ENCODE measurements around the gene MACROH2A1. TPM values are rescaled to one million over a fixed set of nuclear protein-coding genes. Genes with fewer than 3 reads are reported as not detected.

MACROH2A1 gene
- total RNA-seq, 1 donor from 2014 or later: 103 TPM

GRCh38 chr5:135322744-135323143 lies 76.3 kb downstream of the MACROH2A1 start:
- Histone ChIP-seq H3K27me3 (ENCODE audit: low read depth) (no peaks in the 10 kb centered on the region), H3K36me3 (no peaks in the 10 kb centered on the region), H3K9me3 (replicated peaks) (no peaks in the 10 kb centered on the region), H3K4me1 (no peaks in the 10 kb centered on the region), H3K4me3 (no peak overlapping the region), H3K27ac (replicated peaks) (no peak overlapping the region)
- intact Hi-C loops (cut with micrococcal nuclease): no loop called here
- no peak for DNase-seq
- TF ChIP-seq, protein P1, sequence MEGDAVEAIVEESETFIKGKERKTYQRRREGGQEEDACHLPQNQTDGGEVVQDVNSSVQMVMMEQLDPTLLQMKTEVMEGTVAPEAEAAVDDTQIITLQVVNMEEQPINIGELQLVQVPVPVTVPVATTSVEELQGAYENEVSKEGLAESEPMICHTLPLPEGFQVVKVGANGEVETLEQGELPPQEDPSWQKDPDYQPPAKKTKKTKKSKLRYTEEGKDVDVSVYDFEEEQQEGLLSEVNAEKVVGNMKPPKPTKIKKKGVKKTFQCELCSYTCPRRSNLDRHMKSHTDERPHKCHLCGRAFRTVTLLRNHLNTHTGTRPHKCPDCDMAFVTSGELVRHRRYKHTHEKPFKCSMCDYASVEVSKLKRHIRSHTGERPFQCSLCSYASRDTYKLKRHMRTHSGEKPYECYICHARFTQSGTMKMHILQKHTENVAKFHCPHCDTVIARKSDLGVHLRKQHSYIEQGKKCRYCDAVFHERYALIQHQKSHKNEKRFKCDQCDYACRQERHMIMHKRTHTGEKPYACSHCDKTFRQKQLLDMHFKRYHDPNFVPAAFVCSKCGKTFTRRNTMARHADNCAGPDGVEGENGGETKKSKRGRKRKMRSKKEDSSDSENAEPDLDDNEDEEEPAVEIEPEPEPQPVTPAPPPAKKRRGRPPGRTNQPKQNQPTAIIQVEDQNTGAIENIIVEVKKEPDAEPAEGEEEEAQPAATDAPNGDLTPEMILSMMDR (IDR thresholded peaks at IDR 0.05; ENCODE audit: borderline replicate concordance): no peak

GRCh38 chr5:135322271-135322670 lies 76.8 kb downstream of the MACROH2A1 start:
- H3K27me3 ChIP-seq (ENCODE audit: low read depth): no peaks in the 10 kb centered on the region
- H3K9me3 ChIP-seq (replicated peaks): no peaks in the 10 kb centered on the region
- intact Hi-C loops (cut with micrococcal nuclease): no loop called here
- no peaks in the 10 kb centered on the region for H3K4me1 ChIP-seq
- TF ChIP-seq, protein P1 (IDR thresholded peaks at IDR 0.05; ENCODE audit: borderline replicate concordance): no peak
- no peaks in the 10 kb centered on the region for H3K36me3 ChIP-seq
- no peak overlapping the region for H3K27ac ChIP-seq (replicated peaks)
- DNase-seq: no peak
- H3K4me3 ChIP-seq: no peak overlapping the region

GRCh38 chr5:135320718-135321484 lies 78.1 kb downstream of the MACROH2A1 start:
- Histone ChIP-seq H3K4me3 (no peak overlapping the region), H3K27ac (replicated peaks) (no peak overlapping the region), H3K4me1 (no peaks in the 10 kb centered on the region), H3K9me3 (replicated peaks) (no peaks in the 10 kb centered on the region), H3K27me3 (ENCODE audit: low read depth) (peaks cover 9% of the 10 kb centered on the region), H3K36me3 (no peaks in the 10 kb centered on the region)
- no peak for DNase-seq
- TF ChIP-seq, protein P1 (IDR thresholded peaks at IDR 0.05; ENCODE audit: borderline replicate concordance): no peak
- intact Hi-C loops (cut with micrococcal nuclease): no loop called here

GRCh38 chr5:135319928-135320606 lies 79.0 kb downstream of the MACROH2A1 start:
- no peak overlapping the region for H3K27ac ChIP-seq (replicated peaks)
- H3K27me3 ChIP-seq (ENCODE audit: low read depth): peaks cover 9% of the 10 kb centered on the region
- TF ChIP-seq, protein P1 (IDR thresholded peaks at IDR 0.05; ENCODE audit: borderline replicate concordance): peak; percentile 32
- DNase-seq: no peak
- H3K9me3 ChIP-seq (replicated peaks): no peaks in the 10 kb centered on the region
- H3K4me3 ChIP-seq: no peak overlapping the region
- H3K4me1 ChIP-seq: no peaks in the 10 kb centered on the region
- no peaks in the 10 kb centered on the region for H3K36me3 ChIP-seq
- intact Hi-C loops (cut with micrococcal nuclease): no loop called here

GRCh38 chr5:135319458-135319857 lies 79.6 kb downstream of the MACROH2A1 start:
- DNase-seq: no peak
- H3K36me3 ChIP-seq: no peaks in the 10 kb centered on the region
- no peaks in the 10 kb centered on the region for H3K9me3 ChIP-seq (replicated peaks)
- TF ChIP-seq, protein P1 (IDR thresholded peaks at IDR 0.05; ENCODE audit: borderline replicate concordance): no peak
- no peak overlapping the region for H3K4me3 ChIP-seq
- intact Hi-C loops (cut with micrococcal nuclease): no loop called here
- peaks cover 9% of the 10 kb centered on the region for H3K27me3 ChIP-seq (ENCODE audit: low read depth)
- H3K4me1 ChIP-seq: no peaks in the 10 kb centered on the region
- H3K27ac ChIP-seq (replicated peaks): no peak overlapping the region

Measured in left ventricle myocardium inferior (tissue), 1 donor.